Type B pancreatic cell (in vitro differentiated cells): ENCODE measurements around the gene NAT14. TPM values are rescaled to one million over a fixed set of nuclear protein-coding genes. Genes with fewer than 3 reads are reported as not detected.
"Not testable (repeated sequence)": the region's sequence is repeated elsewhere in the genome, so short reads cannot be mapped to it uniquely, and the experiment has no call there.

ENCODE experiments used
- DNase-seq: peaks from one replicate; pipeline ENCODE4 v3.0.0; 2021; ENCODE audit warnings: mixed read lengths; ENCODE audit not compliant: unreplicated experiment; ENCODE audit errors: extremely low spot score
- H3K27ac Mint-ChIP-seq: 2 replicates; pipeline ENCODE4 v1.8.0; 2021; ENCODE audit warnings: mild to moderate bottlenecking, mixed read lengths
- H3K27me3 Mint-ChIP-seq: 2 replicates; pipeline ENCODE4 v1.8.0; 2021; ENCODE audit warnings: mixed read lengths
- H3K36me3 Mint-ChIP-seq: 2 replicates; pipeline ENCODE4 v1.8.0; 2021; ENCODE audit warnings: mixed read lengths
- H3K4me1 Mint-ChIP-seq: one replicate; pipeline ENCODE4 v1.8.0; 2021; ENCODE audit warnings: mixed read lengths; ENCODE audit not compliant: unreplicated experiment
- H3K4me3 Mint-ChIP-seq: 2 replicates; pipeline ENCODE4 v1.8.0; 2021; ENCODE audit warnings: mild to moderate bottlenecking, mixed read lengths
- H3K9me3 Mint-ChIP-seq: 2 replicates; pipeline ENCODE4 v1.8.0; 2021; ENCODE audit warnings: mixed read lengths
- CTCF ChIP-seq: fragments of 200-600 bp; sonication (generic); conservative IDR thresholded peaks from 2 replicates; pipeline ENCODE4 v1.5.0; 2021; ENCODE audit warnings: antibody characterized with exemption, mild to moderate bottlenecking
- total RNA-seq: library from RNA; stranded (reverse); gene quantifications from 2 replicates; pipeline ENCODE4 v1.2.1, GENCODE V29; 2021; ENCODE audit warnings: low replicate concordance

NAT14 gene
- total RNA-seq, 1 donor from 2014 or later = 64.3 TPM

- no peak for DNase-seq
- Mint-ChIP-seq H3K27ac (no peak overlapping the region), H3K9me3 (no peaks in the 10 kb centered on the region), H3K4me3 (no peak overlapping the region), H3K36me3 (no peaks in the 10 kb centered on the region), H3K4me1 (peaks cover 12% of the 10 kb centered on the region), H3K27me3 (peaks cover 6% of the 10 kb centered on the region)
- TF ChIP-seq CTCF = no peak
These were observed 8.2 kb downstream of the NAT14 start for GRCh38 chr19:55493052-55493644.

GRCh38 chr19:55493645-55494171, 8.7 kb downstream of the NAT14 start:
- Mint-ChIP-seq H3K4me1 (peaks cover 12% of the 10 kb centered on the region), H3K36me3 (no peaks in the 10 kb centered on the region), H3K27me3 (peaks cover 7% of the 10 kb centered on the region), H3K9me3 (no peaks in the 10 kb centered on the region), H3K4me3 (no peak overlapping the region), H3K27ac (no peak overlapping the region)
- DNase-seq = no peak
- TF ChIP-seq CTCF = no peak

GRCh38 chr19:55494172-55494761, 9.3 kb downstream of the NAT14 start:
- Mint-ChIP-seq H3K27ac (no peak overlapping the region), H3K36me3 (no peaks in the 10 kb centered on the region), H3K27me3 (peaks cover 10% of the 10 kb centered on the region), H3K4me1 (peaks cover 12% of the 10 kb centered on the region), H3K9me3 (no peaks in the 10 kb centered on the region), H3K4me3 (no peak overlapping the region)
- TF ChIP-seq CTCF = no peak
- DNase-seq = no peak

- DNase-seq = no peak
- peaks cover 10% of the 10 kb centered on the region for H3K27me3 Mint-ChIP-seq
- no peak for TF ChIP-seq CTCF
- peaks cover 12% of the 10 kb centered on the region for H3K4me1 Mint-ChIP-seq
- H3K36me3 Mint-ChIP-seq = no peaks in the 10 kb centered on the region
- peak overlapping the region; percentile 79 for H3K27ac Mint-ChIP-seq
- H3K9me3 Mint-ChIP-seq = no peaks in the 10 kb centered on the region
- peak overlapping the region; percentile 28 for H3K4me3 Mint-ChIP-seq
These were observed 10.8 kb downstream of the NAT14 start for GRCh38 chr19:55495646-55496349.

- H3K27ac Mint-ChIP-seq, H3K4me3 Mint-ChIP-seq, DNase-seq, H3K9me3 Mint-ChIP-seq, H3K36me3 Mint-ChIP-seq: not testable (repeated sequence)
- Mint-ChIP-seq H3K27me3 (peaks cover 10% of the 10 kb centered on the region), H3K4me1 (peaks cover 12% of the 10 kb centered on the region)
These were observed 11.8 kb downstream of the NAT14 start for GRCh38 chr19:55496820-55497219.

- Mint-ChIP-seq H3K4me3 (no peak overlapping the region), H3K27ac (no peak overlapping the region), H3K27me3 (peaks cover 11% of the 10 kb centered on the region), H3K36me3 (no peaks in the 10 kb centered on the region), H3K9me3 (no peaks in the 10 kb centered on the region), H3K4me1 (peaks cover 8% of the 10 kb centered on the region)
- no peak for TF ChIP-seq CTCF
- no peak for DNase-seq
These were observed 12.8 kb downstream of the NAT14 start for GRCh38 chr19:55497763-55498162.
